ENCODE data around the gene FHOD1. TPM values are rescaled to one million over a fixed set of nuclear protein-coding genes. Genes with fewer than 3 reads are reported as not detected.

FHOD1 gene
- total RNA-seq, 1 experiment from 2014 or later: 45.5 TPM

- H3K9me2 ChIP-seq (replicated peaks; ENCODE audit: low read length): no peaks in the 10 kb centered on the region
- no peaks in the 10 kb centered on the region for H3K4me1 ChIP-seq (ENCODE audit: insufficient read depth, low read length)
- no peak for ATAC-seq
- no peaks in the 10 kb centered on the region for H3K27me3 ChIP-seq (ENCODE audit: low read length)
- CTCF ChIA-PET: no interaction called here
- POLR2A ChIA-PET (ENCODE audit: unreplicated experiment): no interaction called here
- intact Hi-C loops (cut with micrococcal nuclease): no loop called here
- H4K20me1 ChIP-seq (ENCODE audit: low read length): no peaks in the 10 kb centered on the region
- H3K27ac ChIP-seq (ENCODE audit: low read length): no peak overlapping the region
- TF ChIP-seq CTCF (conservative IDR thresholded peaks at IDR 0.05; ENCODE audit: low read depth, low read length) (no peak), EZH2 (IDR thresholded peaks at IDR 0.05; ENCODE audit: low read length, unreplicated experiment) (no peak), EZH2phosphoT487 (IDR thresholded peaks at IDR 0.05; ENCODE audit: borderline replicate concordance, low read length) (no peak)
- DNase-seq: no peak
- no peak overlapping the region for H3K4me3 ChIP-seq (ENCODE audit: low read length)
- no peak overlapping the region for H2AFZ ChIP-seq (ENCODE audit: low read length)
- no TSS peak for BruUV-seq (replicated peaks)
- H3K9ac ChIP-seq (ENCODE audit: low read length): no peak overlapping the region
- H3K36me3 ChIP-seq (ENCODE audit: low read depth, low read length): no peaks in the 10 kb centered on the region
- H3K4me2 ChIP-seq (ENCODE audit: low read length): no peak overlapping the region
- H3K79me2 ChIP-seq (ENCODE audit: low read length): no peaks in the 10 kb centered on the region
- H3F3A ChIP-seq (ENCODE audit: low read length, unreplicated experiment): no peaks in the 10 kb centered on the region
- H3K9me3 ChIP-seq (ENCODE audit: low read length): no peaks in the 10 kb centered on the region
Observed at GRCh38 chr16:67287960-67288359, 40.7 kb upstream of the FHOD1 start.

- no peaks in the 10 kb centered on the region for H3K4me1 ChIP-seq (ENCODE audit: insufficient read depth, low read length)
- no peak overlapping the region for H2AFZ ChIP-seq (ENCODE audit: low read length)
- H4K20me1 ChIP-seq (ENCODE audit: low read length): no peaks in the 10 kb centered on the region
- ChIA-PET POLR2A (ENCODE audit: unreplicated experiment) (no interaction called here), CTCF (no interaction called here)
- H3K9me2 ChIP-seq (replicated peaks; ENCODE audit: low read length): no peaks in the 10 kb centered on the region
- H3K4me2 ChIP-seq (ENCODE audit: low read length): no peak overlapping the region
- ATAC-seq (no peak), DNase-seq (no peak)
- H3K4me3 ChIP-seq (ENCODE audit: low read length): no peak overlapping the region
- no peaks in the 10 kb centered on the region for H3K36me3 ChIP-seq (ENCODE audit: low read depth, low read length)
- H3K9me3 ChIP-seq (ENCODE audit: low read length): no peaks in the 10 kb centered on the region
- no peak overlapping the region for H3K9ac ChIP-seq (ENCODE audit: low read length)
- BruUV-seq (replicated peaks): no TSS peak
- H3F3A ChIP-seq (ENCODE audit: low read length, unreplicated experiment): no peaks in the 10 kb centered on the region
- TF ChIP-seq EZH2 (IDR thresholded peaks at IDR 0.05; ENCODE audit: low read length, unreplicated experiment) (no peak), CTCF (conservative IDR thresholded peaks at IDR 0.05; ENCODE audit: low read depth, low read length) (no peak), EZH2phosphoT487 (IDR thresholded peaks at IDR 0.05; ENCODE audit: borderline replicate concordance, low read length) (no peak)
- no peaks in the 10 kb centered on the region for H3K79me2 ChIP-seq (ENCODE audit: low read length)
- H3K27ac ChIP-seq (ENCODE audit: low read length): no peak overlapping the region
- intact Hi-C loops (cut with micrococcal nuclease): no loop called here
- H3K27me3 ChIP-seq (ENCODE audit: low read length): no peaks in the 10 kb centered on the region
Observed at GRCh38 chr16:67286441-67287235, 39.4 kb upstream of the FHOD1 start.
